ENCODE results near the gene SMIM28. TPM values are rescaled to one million over a fixed set of nuclear protein-coding genes. Genes with fewer than 3 reads are reported as not detected.

SMIM28 gene
- total and polyA plus RNA-seq, 8 donors: not detected

- H3K4me1 ChIP-seq: peaks cover 0 to 20% (median 0%) of the 10 kb centered on the region in 4 donors
- H3K27me3 ChIP-seq: no peaks in the 10 kb centered on the region
- no peak overlapping the region for H3K4me3 ChIP-seq
- intact Hi-C loops (cut with DNase I; ENCODE audit: low total_unique reads): no loop called here
- no peaks in the 10 kb centered on the region for H3K9me3 ChIP-seq
- no peak for TF ChIP-seq POLR2AphosphoS5 (IDR thresholded peaks at IDR 0.05)
- TF ChIP-seq POLR2A (IDR thresholded peaks at IDR 0.05): no peak
- no peak for TF ChIP-seq CTCF (IDR thresholded peaks at IDR 0.05)
- no peak for TF ChIP-seq EP300 (IDR thresholded peaks at IDR 0.05)
- no peaks in the 10 kb centered on the region for H3K36me3 ChIP-seq
- DNase-seq: no peak
- no peak overlapping the region for H3K27ac ChIP-seq
Measured at GRCh38 chr6:138374230-138374629, 3.5 kb upstream of the SMIM28 start.

- WGBS, 5 donors: 92 to 96% (median 94%) methylated on average over 2 of the region's 2 CpGs
- no peak for TF ChIP-seq POLR2A (IDR thresholded peaks at IDR 0.05)
- no peak for TF ChIP-seq EP300 (IDR thresholded peaks at IDR 0.05)
- TF ChIP-seq CTCF (IDR thresholded peaks at IDR 0.05): no peak
- no peak for TF ChIP-seq POLR2AphosphoS5 (IDR thresholded peaks at IDR 0.05)
- no peak for DNase-seq
- H3K4me1 ChIP-seq: peaks cover 0 to 20% (median 0%) of the 10 kb centered on the region in 4 donors
- intact Hi-C loops (cut with DNase I; ENCODE audit: low total_unique reads): no loop called here
- no peaks in the 10 kb centered on the region for H3K9me3 ChIP-seq
- no peaks in the 10 kb centered on the region for H3K36me3 ChIP-seq
- no peaks in the 10 kb centered on the region for H3K27me3 ChIP-seq
- H3K27ac ChIP-seq: no peak overlapping the region
- H3K4me3 ChIP-seq: no peak overlapping the region
Measured at GRCh38 chr6:138374815-138375214, 2.9 kb upstream of the SMIM28 start.

GRCh38 chr6:138377042-138377441, 663 bp upstream of the SMIM28 start:
- Histone ChIP-seq H3K27ac (no peak overlapping the region), H3K27me3 (no peaks in the 10 kb centered on the region), H3K4me1 (peaks cover 0 to 12% (median 0%) of the 10 kb centered on the region in 4 donors), H3K36me3 (no peaks in the 10 kb centered on the region), H3K9me3 (no peaks in the 10 kb centered on the region), H3K4me3 (no peak overlapping the region)
- TF ChIP-seq POLR2A (IDR thresholded peaks at IDR 0.05) (no peak), CTCF (IDR thresholded peaks at IDR 0.05) (no peak), EP300 (IDR thresholded peaks at IDR 0.05) (no peak), POLR2AphosphoS5 (IDR thresholded peaks at IDR 0.05) (no peak)
- intact Hi-C loops (cut with DNase I; ENCODE audit: low total_unique reads): no loop called here
- no peak for DNase-seq

- H3K27me3 ChIP-seq: no peaks in the 10 kb centered on the region
- WGBS, 5 donors: 24 to 53% (median 39%) methylated on average over 4 of the region's 4 CpGs
- H3K4me1 ChIP-seq: peaks cover 0 to 7% (median 0%) of the 10 kb centered on the region in 4 donors
- H3K36me3 ChIP-seq: no peaks in the 10 kb centered on the region
- H3K4me3 ChIP-seq: no peak overlapping the region
- no peak overlapping the region for H3K27ac ChIP-seq
- intact Hi-C loops (cut with DNase I; ENCODE audit: low total_unique reads): no loop called here
- no peak for DNase-seq
- TF ChIP-seq EP300 (IDR thresholded peaks at IDR 0.05) (no peak), CTCF (IDR thresholded peaks at IDR 0.05) (no peak), POLR2A (IDR thresholded peaks at IDR 0.05) (no peak), POLR2AphosphoS5 (IDR thresholded peaks at IDR 0.05) (no peak)
- no peaks in the 10 kb centered on the region for H3K9me3 ChIP-seq
Measured at GRCh38 chr6:138378463-138378862, 758 bp downstream of the SMIM28 start.

Data from stomach (tissue), 9 donors.